NOMO-1 treated with DMSO at 0.1 percent for 48 hours (cell line): ENCODE measurements around the gene EME2.
"Not testable (repeated sequence)": the region's sequence is repeated elsewhere in the genome, so short reads cannot be mapped to it uniquely, and the experiment has no call there.

Experiments
- DNase-seq: peaks from one replicate; lab custom pipeline; 2025; ENCODE audit not compliant: unreplicated experiment; lab: John Stamatoyannopoulos, UW

Gene EME2

DNA sequence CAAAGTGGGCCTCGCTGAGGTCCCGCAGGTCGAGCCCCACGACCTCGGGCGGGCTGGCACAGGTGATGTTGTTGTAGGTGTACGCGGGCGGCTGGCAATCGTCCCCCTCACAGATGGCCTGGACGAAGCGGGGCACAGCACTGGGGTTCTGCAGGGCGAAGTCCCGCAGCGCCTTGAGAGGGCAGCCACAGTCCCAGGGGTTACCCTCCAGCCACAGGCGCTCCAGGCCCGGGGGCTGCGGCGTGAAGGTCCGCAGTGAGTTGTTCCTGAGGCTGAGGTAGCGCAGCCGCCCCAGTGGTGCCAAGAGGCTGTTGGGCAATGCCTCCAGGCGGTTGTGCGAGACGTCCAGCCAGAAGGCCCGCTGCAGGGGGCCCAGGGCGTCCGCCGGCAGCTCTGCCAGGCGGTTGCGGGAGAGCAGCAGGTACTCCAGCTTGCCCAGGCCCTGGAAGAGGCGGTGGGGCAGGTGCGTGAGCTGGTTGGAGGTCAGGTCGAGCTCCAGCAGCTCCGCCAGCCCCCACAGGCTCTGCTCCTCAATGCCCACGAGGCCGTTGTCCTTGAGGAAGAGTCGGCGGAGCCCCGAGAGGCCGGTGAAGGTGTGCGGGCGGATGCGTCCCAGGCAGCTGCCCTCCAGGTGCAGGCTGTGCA lies 18.1 kb downstream of the EME2 start:
- DNase-seq, result no peak

DNA sequence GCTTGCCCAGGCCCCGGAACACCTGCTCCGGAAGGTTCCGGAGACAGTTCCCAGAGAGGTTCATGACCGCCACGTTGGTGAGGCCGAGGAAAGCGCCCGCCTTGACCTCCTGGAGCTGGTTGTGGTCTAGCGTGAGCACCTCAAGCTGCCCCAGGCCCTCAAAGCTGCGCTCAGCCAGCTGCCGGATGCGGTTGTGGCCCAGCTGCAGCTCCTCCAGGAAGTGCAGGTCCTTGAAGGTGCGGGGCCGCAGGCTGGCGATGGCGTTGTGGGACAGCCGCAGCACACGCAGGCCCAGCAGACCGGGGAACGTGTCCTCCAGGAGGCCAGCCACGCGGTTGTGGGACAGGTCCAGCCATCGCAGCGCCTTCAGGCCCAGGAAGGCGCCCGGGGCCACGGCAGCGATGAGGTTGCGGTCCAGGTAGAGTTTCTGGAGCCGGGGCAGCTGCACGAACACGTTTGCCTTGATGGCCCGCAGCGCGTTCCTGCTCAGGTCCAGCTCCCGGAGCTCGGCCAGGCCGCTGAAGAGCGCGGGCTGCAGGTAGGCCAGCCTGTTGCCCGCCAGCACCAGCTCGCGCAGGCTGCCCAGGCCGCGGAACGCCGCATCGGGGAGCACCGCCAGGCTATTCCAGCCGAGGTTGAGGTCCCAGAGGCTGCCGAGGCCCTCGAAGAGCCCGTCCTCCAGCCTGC lies 18.8 kb downstream of the EME2 start:
- DNase-seq, result no peak

DNA sequence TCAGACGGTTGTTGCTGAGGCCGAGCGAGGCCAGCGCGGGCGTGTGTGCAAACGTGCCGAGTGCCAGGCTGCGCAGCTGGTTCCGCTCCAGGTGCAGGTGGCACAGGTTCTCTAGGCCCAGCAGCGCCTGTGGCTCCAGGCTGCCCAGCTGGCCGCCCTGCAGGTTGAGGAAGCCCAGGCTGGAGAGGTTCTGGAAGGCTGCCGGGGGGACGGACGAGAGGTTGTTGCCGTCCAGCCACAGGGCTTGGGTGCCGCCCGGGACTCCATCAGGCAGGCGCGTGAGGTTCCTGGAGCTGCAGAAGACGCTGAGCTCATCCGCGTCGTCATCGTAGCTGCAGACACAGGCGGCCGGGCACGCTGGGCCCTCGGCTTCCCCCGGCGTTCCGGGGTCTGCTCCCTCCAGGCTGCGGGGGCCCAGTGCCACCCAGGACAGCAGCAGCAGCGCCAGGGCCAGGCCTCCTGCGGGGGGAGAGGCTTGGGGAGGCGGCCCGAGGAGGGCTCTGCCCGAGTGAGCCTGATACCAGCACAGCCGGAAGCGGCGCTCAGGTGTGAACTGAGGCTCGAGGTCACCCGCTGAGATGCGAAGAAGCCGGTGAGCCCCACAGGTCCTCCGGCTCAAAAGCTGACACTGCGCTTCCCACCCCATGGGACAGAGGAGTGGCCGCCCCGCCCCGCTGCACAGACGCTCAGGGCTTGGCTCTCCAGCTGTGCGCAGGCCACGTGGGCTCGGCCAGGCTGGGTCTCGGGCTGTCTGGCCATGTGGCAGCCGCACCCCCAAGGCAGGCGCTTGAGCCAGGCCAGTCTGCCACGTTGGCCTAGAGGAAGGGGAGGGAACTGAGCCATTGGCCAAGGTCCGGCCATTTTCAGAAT lies 19.6 kb downstream of the EME2 start:
- DNase-seq, result no peak

DNA sequence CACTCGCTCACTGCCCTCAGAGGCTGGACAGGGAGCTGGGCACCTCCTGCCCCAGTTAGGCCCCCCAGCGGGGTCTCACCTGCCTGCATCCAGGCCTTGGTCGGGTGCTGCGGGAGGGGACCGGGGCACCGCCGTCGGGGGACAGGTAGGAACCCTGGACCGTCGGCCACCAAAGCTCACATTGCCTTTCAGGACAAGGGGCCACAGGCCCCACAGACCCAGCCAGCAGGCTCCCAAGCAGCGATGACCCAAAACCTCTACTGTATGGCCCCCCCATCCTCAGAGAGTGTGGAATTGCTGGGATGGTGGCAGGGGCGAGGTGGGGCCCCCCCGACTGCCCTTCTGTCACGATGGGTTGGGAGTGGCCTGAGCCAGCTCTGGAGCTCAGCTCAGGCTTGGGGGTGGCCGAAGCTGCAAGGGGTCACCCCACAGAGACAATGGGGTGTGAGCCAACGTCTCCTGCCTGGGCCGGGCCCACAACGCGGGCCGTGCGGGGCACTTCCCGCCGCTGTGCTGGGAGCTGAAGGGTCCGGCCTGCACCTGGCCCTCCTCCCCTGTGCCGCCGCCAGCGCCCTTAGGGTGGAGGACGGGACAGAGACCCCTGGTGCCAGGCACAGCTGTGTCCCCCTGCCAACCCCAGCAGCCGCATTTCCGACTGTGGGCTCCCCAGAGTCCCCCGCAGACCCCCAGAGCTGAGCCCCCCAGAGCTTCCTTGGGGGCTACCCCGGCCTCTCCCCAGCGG lies 20.4 kb downstream of the EME2 start:
- no peak for DNase-seq

DNA sequence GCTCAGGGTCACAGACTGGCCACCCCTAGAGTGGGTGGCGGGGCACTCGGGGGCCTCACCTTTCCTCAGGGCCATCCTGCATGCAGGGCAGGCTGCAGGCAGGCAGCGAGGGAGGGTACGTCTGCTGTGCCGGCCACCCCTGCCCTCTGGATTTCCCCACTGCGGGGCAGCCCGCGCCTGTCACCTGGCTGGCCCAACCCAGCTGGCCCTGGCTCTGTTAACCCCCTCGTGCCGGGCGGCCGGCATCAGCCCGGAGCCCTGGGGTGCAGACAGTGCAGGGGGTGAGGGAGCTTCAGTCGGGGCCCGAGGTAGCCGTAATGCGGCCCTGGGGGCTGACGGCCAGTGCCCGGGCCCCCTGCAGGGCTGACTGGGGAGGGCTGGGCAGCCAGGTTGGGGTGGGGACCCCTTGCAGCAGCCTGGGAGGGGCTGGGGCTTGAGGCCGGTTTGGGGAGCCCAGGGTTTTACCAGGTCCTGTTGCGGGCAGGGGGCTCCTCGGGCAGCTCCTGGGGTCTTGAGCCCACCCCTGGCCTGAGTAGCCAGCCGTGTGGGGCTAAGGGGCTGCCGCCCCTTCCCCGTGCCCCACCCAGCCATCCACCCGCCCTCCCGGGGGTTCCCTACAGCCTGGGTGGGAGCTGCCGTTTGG lies 21.1 kb downstream of the EME2 start, which contains the start of gene IGFALS:
TSS of gene IGFALS (minus strand) at position 128 of the 643 bp plus-strand sequence. CDS start at position 75, 53 bp downstream.
- no peak for DNase-seq

DNA sequence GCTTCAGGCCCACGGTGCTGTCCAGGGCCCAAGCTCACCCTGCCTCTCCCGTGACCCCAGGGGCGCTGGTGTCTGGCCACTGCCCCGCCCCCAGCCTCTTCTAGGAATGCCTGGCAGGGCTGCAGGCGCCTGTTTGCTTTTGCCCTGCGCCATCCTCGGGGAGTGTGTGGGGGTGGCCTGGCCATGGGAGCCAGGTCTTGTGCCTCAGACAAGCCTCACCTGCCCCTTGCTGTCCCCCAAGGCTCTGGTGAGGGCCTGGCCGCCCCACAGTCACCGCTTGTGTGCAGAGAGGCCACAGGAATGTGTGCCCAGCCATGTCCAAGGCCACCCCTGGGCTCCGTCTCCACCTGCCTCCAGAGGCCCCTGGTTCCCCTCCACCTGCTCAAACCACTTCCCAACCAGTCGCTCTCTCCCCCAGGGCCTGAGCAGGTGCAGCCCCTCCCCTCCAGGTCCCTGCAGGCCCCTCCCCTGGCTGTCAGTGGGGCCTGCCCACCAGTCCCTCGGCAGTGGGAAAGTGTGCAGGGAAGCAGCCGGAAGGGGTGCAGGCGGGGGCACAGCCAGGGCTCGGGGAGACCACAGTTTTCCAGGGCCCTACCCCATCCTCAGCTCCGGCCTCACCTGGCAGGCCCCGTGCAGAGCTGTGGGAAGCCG lies 21.7 kb downstream of the EME2 start:
- DNase-seq, result no peak

DNA sequence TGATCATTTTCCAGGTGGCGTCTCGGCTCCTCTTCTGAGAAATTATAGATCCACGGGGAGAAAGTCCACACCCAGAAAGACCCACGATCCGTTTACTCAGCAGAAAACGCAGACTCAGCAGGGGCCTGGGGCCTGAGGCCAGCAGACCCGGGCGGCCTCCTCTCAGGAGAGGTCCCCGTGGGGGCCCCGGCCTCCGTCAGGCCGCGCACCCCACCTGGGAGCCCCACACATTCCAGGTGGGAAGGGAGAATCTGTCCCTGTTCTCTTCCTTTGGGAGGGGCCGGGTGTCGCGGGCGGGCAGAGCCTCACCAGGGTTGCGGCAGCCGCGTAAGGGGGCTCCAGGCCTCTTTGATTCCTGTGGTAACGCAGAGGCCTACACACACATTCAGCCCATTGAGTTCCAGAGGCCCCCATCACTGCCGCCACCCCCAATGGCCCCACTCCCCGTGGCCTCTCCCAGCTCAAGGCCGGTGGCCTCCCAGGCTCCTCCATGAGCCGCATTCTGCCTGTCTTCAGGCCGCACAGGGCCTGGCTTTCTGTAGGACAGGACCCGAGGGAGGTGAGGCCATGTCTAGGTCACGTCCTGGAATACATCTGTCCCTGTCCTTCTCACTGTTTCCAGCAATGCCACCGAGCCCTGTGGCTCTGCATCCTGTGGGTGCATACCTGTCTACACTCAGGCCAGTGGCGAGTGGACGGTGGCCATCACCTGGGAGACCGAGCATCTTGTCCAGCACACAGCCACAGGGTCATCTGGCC lies 22.5 kb downstream of the EME2 start:
- no peak for DNase-seq

DNA sequence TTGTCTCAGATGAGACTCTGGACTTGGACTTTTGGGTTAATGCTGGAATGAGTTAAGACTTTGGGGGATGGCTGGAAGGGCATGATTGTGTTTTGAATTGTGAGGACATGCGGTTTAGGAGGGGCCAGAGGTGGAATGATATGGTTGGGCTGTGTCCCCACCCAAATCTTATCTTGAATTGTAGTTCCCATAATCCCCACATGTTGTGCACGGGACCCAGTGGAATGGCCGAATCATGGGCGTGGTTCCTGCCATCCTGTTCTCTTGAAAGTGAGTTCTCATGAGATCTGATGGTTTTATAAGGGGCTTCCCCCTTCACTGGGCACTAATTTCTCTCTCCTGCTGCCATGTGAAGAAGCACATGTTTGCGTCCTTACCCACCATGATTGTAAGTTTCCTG lies 26.7 kb downstream of the EME2 start:
- not testable (repeated sequence) for DNase-seq

DNA sequence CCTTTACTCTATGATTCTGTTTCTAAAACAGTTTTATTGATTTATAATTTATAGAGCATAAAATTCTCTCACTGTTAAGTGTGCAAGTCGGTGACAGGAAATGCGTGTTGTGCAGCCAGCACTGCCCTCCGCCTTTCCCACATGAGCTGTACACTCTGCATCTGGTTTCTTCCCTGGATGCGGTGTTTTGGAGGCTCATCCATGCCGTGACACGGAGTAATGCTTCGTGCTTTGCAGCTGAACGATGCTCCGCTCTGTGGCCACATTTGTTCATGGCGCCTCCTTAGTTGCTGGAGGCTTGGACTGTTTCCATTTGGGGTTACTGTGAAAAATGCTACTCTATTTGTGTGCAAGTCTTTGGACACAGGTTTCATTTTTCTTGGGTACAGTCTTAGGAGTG lies 28.1 kb downstream of the EME2 start:
- no peak for DNase-seq

DNA sequence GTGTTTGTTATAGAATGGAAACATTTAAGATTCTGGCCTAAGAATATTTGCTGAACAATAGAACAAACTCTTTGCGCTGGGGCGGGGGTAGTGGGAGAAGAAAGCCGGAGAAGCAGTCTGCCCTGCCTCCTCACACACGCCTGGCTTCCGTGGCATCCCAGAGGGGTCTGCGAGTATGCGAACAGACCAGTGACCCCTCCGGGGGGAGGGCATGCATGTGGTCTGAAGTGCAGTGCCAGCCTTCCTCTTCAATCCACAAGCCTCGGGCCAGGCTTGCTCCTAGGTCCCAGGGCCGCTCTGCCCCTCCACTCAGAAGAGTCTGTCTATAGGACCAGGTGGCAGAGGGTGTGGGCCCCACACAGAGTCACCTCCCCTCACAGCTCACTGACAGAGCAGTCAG lies 35.0 kb downstream of the EME2 start:
- DNase-seq, result no peak

DNA sequence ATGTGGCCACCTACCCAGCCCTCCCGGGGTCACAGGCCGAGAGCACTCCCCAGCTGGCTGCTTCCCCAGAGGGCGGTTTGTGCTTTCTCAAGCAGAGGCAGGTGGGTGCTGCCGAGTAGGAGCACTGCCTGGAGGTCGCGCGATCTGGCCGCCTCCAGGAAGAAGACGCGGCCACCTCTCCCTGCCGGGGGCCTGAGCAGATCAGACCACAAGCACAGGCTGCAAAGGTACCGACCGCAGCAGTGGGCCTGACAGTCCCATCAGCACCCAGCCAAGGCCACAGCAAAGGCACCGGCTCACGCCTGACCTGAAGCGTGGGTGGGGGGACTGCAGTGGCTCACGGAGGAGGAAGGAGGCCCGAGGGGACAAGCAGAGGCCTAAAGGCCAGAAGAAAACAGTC lies 36.1 kb downstream of the EME2 start:
- DNase-seq, result no peak

DNA sequence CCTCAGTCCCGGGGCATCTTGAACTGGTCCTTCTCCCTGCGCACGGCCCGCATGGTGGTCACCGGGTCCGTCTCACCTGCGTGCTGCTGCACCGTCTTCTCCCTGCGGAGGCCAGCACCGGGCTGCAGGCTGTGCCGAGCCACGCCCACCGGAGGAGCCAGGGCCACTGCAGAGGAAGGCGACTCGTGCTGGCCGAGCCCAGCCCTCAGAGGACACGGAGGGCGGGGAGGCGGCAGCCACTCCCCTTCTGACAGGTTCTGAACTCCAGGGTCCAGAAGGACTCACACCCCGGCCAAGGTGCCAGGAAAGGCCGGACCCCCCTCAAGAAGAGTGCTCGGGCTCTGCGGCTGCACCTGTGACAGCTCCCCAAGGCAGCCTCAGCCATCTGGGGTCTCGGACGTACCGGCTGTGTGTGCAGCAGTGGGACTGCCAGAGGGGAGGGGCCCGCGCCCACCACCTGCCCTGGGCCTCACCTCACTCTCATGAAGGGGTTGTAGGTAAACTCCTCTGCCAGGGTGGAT lies 36.7 kb downstream of the EME2 start:
- DNase-seq, result no peak

DNA sequence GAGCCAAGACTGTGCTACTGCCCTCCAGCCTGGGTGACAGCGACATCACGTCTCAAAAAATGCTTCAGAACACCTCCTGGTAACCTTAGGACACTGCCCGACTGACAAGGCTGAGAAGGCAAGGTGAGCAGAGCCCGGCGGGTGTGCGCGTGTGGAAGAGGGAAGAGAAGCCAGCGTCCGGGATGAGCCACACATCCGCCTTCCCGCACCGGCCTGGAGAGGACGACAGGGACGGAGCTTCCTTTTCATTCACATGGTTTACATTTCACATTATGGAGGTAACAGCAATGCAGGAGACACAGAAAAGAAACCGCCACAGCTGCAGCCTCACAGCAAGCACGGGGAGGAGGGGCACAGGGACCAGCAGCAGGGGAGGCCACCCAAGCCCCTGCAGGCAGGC lies 37.5 kb downstream of the EME2 start:
- no peak for DNase-seq

DNA sequence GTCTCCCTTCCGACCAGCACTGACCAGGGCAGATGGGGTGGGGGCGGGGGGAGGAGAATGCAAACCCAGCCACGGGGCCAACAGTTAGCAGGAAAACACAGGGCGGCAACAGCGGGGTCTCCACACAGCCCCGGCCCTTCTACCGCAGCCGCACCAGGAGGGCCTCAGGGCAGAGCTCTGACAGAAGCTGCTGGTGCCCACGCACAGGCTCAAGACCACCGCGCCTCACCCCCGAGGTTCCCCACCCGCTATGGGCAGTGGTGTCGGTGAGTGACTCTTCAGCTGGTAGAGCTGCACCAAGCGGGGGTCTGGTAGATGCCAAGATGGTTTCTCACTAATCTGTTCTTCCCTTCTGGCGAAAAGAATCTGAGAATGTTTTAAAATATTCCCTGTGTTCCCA lies 37.9 kb downstream of the EME2 start:
- no peak for DNase-seq

DNA sequence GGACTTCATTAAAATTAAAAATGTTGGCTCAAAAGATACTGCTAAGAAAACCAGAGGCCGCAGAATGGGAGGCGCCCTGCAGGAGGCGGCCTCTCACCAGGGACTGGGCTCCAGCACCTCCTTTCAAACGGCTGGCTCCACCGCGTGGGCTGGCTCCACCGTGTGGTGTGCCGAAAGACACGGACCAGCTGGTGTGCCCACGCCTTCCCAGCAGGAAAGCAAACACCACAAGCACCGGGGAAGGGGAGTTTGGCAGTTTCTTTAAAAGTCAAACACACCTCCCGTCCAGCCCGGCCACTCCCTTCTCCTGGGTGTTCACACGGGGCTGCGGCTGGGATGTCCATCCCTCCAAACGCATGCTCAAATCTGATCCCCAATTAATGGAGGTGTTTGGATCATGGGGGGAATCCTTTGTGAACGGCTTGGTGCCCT lies 40.1 kb downstream of the EME2 start:
- DNase-seq, result no peak

DNA sequence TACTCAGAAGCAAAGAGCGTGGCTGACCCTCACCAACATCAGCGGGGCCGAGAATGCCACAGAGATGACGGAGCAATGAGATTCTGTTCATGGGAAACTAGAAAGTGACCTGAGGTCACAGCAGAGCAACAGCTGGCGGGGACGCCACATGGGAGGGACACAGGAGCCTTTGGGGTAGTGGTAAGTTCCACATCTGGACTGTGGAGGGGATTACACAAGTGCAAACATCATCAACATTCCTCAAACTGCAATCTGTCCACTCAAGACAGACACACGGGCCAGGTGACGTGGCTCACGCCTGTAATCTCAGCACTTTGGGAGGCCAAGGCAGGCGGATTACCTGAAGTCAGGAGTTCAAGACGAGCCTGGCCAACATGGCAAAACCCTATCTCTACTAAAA lies 42.9 kb downstream of the EME2 start:
- no peak for DNase-seq

DNA sequence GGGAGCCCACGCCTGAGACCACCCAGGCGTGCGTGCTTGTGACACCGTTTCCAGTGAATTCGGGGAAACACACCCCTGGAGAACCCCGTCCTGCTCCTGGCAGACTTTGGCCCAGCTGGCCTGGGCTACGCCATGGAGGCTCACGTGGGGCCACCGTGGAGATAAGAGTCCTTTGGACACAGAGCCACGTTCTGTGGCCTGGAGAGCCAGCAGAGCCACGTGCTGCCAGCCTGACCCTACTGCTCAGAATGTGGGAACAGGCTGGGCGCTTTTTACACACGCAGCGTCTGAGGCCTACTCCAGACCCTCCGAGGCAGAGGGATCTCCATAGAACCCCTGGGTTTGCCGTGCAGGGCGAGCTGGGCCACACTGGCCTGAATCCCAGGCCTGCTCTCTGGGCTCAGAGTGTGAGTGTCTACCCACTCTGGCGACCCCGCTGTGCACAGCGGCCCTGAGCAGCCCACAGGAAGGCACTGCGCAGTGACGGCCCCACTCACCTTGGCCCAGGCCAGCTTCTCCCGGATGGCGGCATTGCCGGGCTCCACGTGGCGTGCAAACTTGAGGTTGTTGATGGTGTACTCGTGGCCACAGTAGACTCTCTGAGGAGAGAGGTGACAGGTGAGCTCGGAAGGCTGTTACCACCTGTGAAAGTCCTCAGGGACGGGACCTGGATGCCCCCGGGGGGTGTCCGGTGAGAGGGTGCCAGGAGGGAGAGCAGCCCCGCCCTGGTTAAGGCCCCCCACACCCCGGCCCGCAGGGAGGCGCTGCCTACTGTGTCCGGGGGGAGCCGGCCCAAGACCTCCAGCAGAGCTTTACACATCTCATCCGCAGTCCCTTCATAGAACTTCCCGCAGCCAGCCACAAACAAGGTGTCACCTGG lies 44.0 kb downstream of the EME2 start:
- no peak for DNase-seq

DNA sequence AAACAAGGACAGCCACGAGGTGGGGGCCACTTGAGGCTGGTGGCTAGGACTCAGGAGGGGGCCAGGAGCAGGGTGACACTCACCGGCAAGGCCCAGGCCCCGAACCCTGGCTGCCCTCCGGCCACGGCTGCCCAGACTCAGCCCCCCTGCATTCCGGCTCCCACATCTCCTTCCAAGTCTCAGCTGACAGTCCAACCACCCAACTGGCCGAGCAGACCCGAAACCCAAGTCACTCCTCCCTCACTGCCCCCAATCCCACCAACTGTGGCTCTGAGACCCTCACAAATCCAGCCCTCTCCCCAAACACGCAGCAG lies 44.6 kb downstream of the EME2 start:
- no peak for DNase-seq
